ENCODE results near the gene PXDN.
"Not testable (repeated sequence)": the region's sequence is repeated elsewhere in the genome, so short reads cannot be mapped to it uniquely, and the experiment has no call there.

Gene PXDN

DNA sequence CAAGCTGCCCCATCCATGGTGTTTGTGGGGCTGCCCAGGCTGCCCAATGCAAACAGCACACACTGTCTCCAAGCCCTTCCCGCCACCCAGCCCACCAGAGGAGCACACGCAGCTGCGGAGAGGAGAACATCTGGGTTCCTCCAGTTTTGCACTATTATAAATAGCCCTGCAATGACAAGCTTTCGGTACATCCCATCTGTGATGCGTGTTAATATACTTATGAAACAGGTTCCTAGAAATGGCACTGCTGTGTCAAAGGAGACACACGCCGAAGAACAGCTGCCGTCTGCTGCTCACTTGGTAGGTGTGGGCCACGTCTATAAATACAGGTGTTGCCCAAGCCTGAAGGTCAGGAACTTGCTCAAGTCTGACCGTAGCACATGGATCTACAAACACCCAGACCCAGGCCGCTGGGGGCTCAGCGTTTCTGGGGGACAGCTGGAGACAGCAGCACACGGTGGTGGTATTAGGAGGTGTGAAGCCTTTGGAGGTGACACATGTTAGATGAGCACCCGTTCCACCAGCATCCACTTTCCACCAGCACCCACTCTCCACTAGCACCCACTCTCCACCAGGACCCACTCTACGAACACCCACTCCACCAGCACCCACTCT is 34.3 kb downstream of the PXDN start:
- no peak for DNase-seq (ENCODE audit: low read depth, low spot score)
- H3K27ac ChIP-seq (ENCODE audit: low read length) = no peak overlapping the region
- peaks cover 4% of the 10 kb centered on the region; the same call in 1 of the 2 replicates for H3K4me1 ChIP-seq (ENCODE audit: control insufficient read depth, insufficient read depth, low read length)
- no peak overlapping the region for H3K4me3 ChIP-seq (ENCODE audit: low read length)
- no CpG with 5 or more reads among the region's 15 CpGs for WGBS (ENCODE audit: insufficient coverage, insufficient read length)
- no peaks in the 10 kb centered on the region for H3K36me3 ChIP-seq (ENCODE audit: control insufficient read depth, insufficient read depth, low read length)
- no peaks in the 10 kb centered on the region for H3K9me3 ChIP-seq (ENCODE audit: control insufficient read depth, insufficient read depth, low read length)
- H3K27me3 ChIP-seq (ENCODE audit: control insufficient read depth, insufficient read depth, low read length) = no peaks in the 10 kb centered on the region

DNA sequence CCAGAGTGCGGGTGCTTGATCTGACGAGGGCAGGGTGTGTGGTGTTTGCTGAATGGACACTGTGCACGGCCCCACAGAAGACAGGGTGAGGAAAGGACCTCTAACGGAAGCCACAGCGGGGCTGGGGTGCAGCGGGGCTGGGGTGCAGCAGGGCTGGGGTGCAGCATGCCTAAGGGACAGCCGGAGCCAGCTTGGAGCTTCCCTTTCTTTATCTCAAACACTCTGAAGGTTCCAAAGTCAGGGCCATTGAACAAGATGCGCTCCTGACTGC is 35.0 kb downstream of the PXDN start:
- H3K4me1 ChIP-seq (ENCODE audit: control insufficient read depth, insufficient read depth, low read length) = peaks cover 3% of the 10 kb centered on the region; the same call in 1 of the 2 replicates
- no peaks in the 10 kb centered on the region for H3K9me3 ChIP-seq (ENCODE audit: control insufficient read depth, insufficient read depth, low read length)
- no CpG with 5 or more reads among the region's 8 CpGs for WGBS (ENCODE audit: insufficient coverage, insufficient read length)
- no peak for DNase-seq (ENCODE audit: low read depth, low spot score)
- no peak overlapping the region for H3K27ac ChIP-seq (ENCODE audit: low read length)
- H3K36me3 ChIP-seq (ENCODE audit: control insufficient read depth, insufficient read depth, low read length) = no peaks in the 10 kb centered on the region
- H3K4me3 ChIP-seq (ENCODE audit: low read length) = no peak overlapping the region
- H3K27me3 ChIP-seq (ENCODE audit: control insufficient read depth, insufficient read depth, low read length) = no peaks in the 10 kb centered on the region

DNA sequence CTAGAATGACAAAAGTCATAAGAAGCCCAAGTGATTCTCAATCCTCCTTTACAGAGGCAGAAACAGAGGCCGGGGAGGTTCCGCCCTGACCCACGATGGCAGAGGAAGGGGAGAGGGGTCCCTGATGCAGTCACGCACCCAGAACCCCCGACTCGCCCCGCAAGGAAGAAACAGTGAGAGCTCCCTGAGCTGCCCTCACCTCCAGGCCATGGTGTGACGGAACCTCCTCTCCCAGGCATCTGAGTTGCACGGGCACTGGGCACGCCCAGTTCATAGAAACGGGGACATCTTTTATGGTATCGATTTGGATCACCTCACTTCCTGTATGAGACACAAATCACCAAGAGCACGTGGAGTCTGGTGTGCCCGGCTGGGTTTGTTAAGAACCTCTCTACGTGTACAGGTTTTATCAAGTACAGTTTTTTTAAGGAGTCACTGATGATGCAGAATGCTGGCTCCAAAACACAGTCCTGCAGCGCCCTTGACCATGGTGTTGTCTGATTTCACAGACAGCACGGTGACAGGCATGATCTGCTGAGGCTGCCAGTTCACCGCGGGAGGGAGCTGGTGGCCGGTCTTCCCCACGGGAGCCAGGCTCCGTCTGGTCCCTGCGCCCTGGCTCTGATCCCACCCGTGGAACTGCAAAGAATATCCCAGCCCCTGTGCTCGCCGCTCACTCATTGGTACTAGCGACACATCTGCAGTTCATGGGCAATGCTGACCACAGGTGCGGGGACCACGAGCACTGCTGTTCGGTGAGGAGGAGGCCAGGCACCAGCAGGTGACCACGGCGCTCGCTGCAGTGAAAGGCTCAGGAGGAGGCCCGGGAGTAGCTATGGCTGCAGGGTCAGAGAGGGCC is 35.6 kb downstream of the PXDN start:
- Histone ChIP-seq H3K9me3 (ENCODE audit: control insufficient read depth, insufficient read depth, low read length) (no peaks in the 10 kb centered on the region), H3K36me3 (ENCODE audit: control insufficient read depth, insufficient read depth, low read length) (no peaks in the 10 kb centered on the region), H3K4me1 (ENCODE audit: control insufficient read depth, insufficient read depth, low read length) (peaks cover 2% of the 10 kb centered on the region; the same call in 1 of the 2 replicates), H3K27ac (ENCODE audit: low read length) (no peak overlapping the region), H3K4me3 (ENCODE audit: low read length) (no peak overlapping the region), H3K27me3 (ENCODE audit: control insufficient read depth, insufficient read depth, low read length) (no peaks in the 10 kb centered on the region)
- DNase-seq (ENCODE audit: low read depth, low spot score) = no peak
- no CpG with 5 or more reads among the region's 34 CpGs for WGBS (ENCODE audit: insufficient coverage, insufficient read length)

DNA sequence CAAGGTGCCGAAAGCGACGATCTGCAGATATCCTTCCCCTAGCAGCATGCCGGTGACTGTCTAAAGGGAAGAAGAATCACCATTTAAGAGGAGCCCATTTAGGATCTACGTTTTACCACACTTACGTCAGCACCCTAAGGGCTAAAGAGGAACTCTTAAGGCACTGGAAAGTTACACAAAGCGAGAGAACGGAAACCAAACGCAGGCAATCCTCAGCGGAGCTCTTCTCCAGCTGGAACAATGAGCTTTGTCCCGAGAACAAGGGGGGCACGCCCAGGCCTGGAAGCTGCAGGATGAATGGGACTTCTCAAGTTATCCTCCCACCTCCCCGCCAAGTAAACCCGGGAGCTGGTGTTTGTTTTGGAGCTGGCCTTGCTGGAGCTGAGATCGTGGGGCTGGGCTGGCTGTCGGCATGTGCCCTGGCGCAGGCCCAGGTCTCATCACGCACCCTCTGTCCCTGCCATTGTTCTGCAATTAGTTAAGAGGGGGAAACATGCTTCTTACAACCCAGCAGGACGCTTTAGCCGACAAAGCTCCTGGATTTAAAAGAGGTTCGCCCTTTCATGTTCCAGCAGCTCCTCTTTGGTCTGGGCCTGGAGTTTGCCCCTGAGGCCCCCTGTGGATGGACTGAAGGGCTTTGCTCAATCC is 36.4 kb downstream of the PXDN start:
- Histone ChIP-seq H3K27me3 (ENCODE audit: control insufficient read depth, insufficient read depth, low read length) (no peaks in the 10 kb centered on the region), H3K4me3 (ENCODE audit: low read length) (no peak overlapping the region), H3K4me1 (ENCODE audit: control insufficient read depth, insufficient read depth, low read length) (peaks cover 2% of the 10 kb centered on the region; the same call in 1 of the 2 replicates), H3K27ac (ENCODE audit: low read length) (no peak overlapping the region), H3K9me3 (ENCODE audit: control insufficient read depth, insufficient read depth, low read length) (no peaks in the 10 kb centered on the region), H3K36me3 (ENCODE audit: control insufficient read depth, insufficient read depth, low read length) (no peaks in the 10 kb centered on the region)
- WGBS (ENCODE audit: insufficient coverage, insufficient read length) = no CpG with 5 or more reads among the region's 21 CpGs
- peak; percentile 37 for DNase-seq (ENCODE audit: low read depth, low spot score)

DNA sequence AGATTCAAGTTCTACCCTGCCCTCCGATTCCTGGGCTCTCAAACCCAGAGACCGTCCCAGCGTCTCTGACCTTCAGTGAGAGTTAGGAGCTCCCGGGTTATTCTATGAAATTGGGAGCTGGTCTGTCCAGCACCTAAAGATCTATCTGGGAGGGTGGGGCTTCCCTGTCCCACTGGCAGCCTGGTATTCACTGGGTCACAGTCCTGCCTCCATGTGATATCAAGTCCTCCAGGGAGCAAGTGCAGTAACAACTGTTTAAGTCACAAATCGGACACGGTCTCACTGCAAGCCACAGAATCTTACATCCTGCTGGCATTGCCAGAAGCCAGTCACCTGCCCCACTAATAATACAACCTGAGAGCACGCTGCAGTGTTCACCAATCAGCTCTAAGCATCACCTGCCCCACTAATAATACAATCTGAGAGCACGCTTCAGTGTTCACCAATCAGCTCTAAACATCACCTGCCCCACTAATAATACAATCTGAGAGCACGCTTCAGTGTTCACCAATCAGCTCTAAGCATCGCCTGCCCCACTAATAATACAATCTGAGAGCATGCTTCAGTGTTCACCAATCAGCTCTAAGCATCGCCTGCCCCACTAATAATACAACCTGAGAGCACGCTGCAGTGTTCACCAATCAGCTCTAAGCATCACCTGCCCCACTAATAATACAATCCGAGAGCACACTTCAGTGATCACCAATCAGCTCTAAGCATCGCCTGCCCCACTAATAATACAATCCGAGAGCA is 38.0 kb downstream of the PXDN start:
- not testable (repeated sequence) for H3K27ac ChIP-seq (ENCODE audit: low read length); H3K4me3 ChIP-seq (ENCODE audit: low read length); H3K36me3 ChIP-seq (ENCODE audit: control insufficient read depth, insufficient read depth, low read length); H3K4me1 ChIP-seq (ENCODE audit: control insufficient read depth, insufficient read depth, low read length); H3K9me3 ChIP-seq (ENCODE audit: control insufficient read depth, insufficient read depth, low read length); DNase-seq (ENCODE audit: low read depth, low spot score); H3K27me3 ChIP-seq (ENCODE audit: control insufficient read depth, insufficient read depth, low read length)
- WGBS (ENCODE audit: insufficient coverage, insufficient read length) = no CpG with 5 or more reads among the region's 15 CpGs

DNA sequence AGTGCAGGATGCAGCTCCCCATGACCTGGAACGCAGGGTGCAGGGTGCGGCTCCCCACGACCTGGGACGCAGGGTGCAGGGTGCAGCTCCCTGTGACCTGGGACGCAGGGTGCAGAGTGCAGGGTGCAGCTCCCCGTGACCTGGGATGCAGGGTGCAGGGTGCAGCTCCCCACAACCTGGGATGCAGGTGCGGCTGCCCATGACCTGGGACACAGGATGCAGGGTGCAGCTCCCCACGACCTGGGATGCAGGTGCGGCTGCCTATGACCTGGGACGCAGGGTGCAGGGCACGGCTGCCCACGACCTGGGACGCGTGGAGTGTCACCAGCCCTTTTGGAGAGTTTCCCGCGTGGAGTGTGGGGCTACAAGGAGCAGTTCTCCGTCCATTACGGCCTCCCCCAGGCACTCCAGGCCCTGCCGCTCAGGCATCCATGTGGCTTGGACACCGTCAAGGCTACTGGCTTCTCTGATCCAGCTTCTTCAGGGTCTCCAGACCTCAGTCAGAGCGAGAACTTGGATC is 38.7 kb downstream of the PXDN start:
- no peak overlapping the region for H3K27ac ChIP-seq (ENCODE audit: low read length)
- H3K4me1 ChIP-seq (ENCODE audit: control insufficient read depth, insufficient read depth, low read length) = peaks cover 4% of the 10 kb centered on the region; the same call in 1 of the 2 replicates
- WGBS (ENCODE audit: insufficient coverage, insufficient read length) = no CpG with 5 or more reads among the region's 21 CpGs
- H3K4me3 ChIP-seq (ENCODE audit: low read length) = no peak overlapping the region
- H3K9me3 ChIP-seq (ENCODE audit: control insufficient read depth, insufficient read depth, low read length) = no peaks in the 10 kb centered on the region
- no peak for DNase-seq (ENCODE audit: low read depth, low spot score)
- no peaks in the 10 kb centered on the region for H3K27me3 ChIP-seq (ENCODE audit: control insufficient read depth, insufficient read depth, low read length)
- H3K36me3 ChIP-seq (ENCODE audit: control insufficient read depth, insufficient read depth, low read length) = no peaks in the 10 kb centered on the region

DNA sequence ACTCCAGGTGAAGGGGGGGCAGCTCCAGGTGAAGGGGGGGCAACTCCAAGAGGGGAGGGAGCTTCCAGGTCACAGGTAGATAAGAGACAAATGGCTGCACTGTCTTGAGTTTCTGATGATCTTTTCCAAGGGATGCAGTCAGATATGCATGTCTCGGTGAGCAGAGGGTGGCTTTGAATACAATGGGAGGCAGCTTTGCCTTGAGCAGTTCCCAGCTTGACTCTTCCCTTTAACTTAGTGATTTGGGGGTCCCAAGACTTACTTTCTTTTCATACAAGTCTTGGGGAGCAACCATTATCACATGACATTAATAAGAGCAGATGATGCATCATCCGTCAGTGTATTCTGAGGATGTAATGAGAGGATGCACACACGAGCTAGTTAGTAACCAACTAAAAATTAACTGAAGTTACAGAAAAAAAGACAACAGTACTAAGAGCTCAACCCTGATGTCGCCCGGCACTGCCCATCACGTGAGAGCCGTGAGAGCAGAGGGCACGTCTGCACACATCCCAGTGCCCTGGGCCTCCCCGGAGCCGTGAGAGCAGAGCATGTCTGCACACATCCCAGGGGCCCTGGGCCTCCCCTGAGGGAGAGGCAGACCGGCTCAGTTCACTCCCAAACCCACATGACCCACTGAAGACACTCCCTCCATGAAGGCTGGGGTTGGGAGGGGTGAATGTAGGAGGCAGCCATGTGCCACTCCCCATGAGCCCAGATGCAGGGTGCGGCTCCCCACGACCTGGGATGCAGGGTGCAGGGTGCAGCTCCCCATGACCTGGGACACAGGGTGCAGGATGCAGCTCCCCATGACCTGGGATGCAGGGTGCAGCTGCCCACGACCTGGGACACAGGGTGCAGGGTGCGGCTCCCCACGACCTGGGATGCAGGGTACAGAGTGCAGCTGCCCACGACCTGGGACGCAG is 39.4 kb downstream of the PXDN start:
- no CpG with 5 or more reads among the region's 18 CpGs for whole genome bisulfite sequencing (ENCODE audit: insufficient coverage, insufficient read length)
- H3K27ac ChIP-seq (ENCODE audit: low read length) = no peak overlapping the region
- H3K4me3 ChIP-seq (ENCODE audit: low read length) = no peak overlapping the region
- H3K36me3 ChIP-seq (ENCODE audit: control insufficient read depth, insufficient read depth, low read length) = no peaks in the 10 kb centered on the region
- H3K27me3 ChIP-seq (ENCODE audit: control insufficient read depth, insufficient read depth, low read length) = no peaks in the 10 kb centered on the region
- no peak for DNase-seq (ENCODE audit: low read depth, low spot score)
- no peaks in the 10 kb centered on the region for H3K9me3 ChIP-seq (ENCODE audit: control insufficient read depth, insufficient read depth, low read length)
- peaks cover 4% of the 10 kb centered on the region; the same call in 1 of the 2 replicates for H3K4me1 ChIP-seq (ENCODE audit: control insufficient read depth, insufficient read depth, low read length)

DNA sequence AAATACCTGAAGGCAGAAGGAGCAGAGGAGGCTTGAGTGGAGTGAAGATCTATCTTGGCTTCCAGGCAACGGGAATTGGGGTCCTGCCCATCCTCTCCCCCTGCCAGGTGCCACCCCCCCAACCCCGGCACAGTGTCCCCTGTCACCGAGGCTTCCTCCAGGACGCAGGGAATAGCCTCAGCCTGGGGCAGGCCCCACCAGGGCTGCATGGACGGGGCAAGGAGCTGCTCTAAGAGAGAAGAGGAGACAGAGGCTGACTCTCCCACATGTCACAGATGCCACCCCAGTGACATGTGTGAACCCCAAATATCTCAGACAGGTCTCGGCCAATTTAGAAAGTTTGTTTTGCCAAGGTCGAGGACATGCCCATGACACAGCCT is 42.1 kb downstream of the PXDN start:
- Histone ChIP-seq H3K36me3 (ENCODE audit: control insufficient read depth, insufficient read depth, low read length) (no peaks in the 10 kb centered on the region), H3K27ac (ENCODE audit: low read length) (no peak overlapping the region), H3K4me1 (ENCODE audit: control insufficient read depth, insufficient read depth, low read length) (0 out of 2 replicates have a peak, but pooled peaks cover 2% of the 10 kb centered on the region), H3K27me3 (ENCODE audit: control insufficient read depth, insufficient read depth, low read length) (no peaks in the 10 kb centered on the region), H3K4me3 (ENCODE audit: low read length) (no peak overlapping the region), H3K9me3 (ENCODE audit: control insufficient read depth, insufficient read depth, low read length) (no peaks in the 10 kb centered on the region)
- DNase-seq (ENCODE audit: low read depth, low spot score) = no peak
- no CpG with 5 or more reads among the region's 7 CpGs for WGBS (ENCODE audit: insufficient coverage, insufficient read length)

DNA sequence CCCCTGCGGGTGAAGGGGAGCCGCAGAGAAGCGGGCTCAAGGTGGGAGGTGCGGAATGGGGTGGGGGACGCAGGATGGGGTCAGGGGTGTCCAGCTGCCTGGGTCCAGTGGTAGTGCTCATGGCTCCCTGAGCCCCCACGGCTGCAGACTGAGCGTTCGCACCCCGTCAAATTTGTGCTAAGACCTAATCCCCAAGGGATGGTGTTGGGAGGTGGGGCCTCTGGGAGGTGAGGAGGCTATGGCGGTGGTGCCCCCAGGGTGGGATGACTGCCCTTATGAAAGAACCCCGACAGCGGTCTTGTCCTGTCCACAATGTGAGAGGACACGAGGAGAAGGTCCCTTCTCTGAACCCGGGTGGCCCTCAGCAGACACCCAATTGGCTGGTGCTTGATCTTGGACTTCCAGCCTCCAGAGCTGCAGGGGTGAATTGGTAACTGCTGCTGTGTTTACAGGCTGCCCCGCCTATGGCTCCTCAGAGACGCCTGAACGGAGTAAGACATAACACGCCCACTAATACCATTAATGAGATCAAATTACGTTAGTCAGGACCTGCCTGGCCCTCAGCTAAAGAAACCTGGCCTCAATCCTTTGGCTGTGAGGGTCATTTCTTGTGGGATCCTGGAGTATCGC is 42.6 kb downstream of the PXDN start:
- DNase-seq (ENCODE audit: low read depth, low spot score) = no peak
- no peak overlapping the region for H3K4me3 ChIP-seq (ENCODE audit: low read length)
- H3K36me3 ChIP-seq (ENCODE audit: control insufficient read depth, insufficient read depth, low read length) = no peaks in the 10 kb centered on the region
- WGBS (ENCODE audit: insufficient coverage, insufficient read length) = no CpG with 5 or more reads among the region's 20 CpGs
- H3K27ac ChIP-seq (ENCODE audit: low read length) = no peak overlapping the region
- 0 out of 2 replicates have a peak, but pooled peaks cover 2% of the 10 kb centered on the region for H3K4me1 ChIP-seq (ENCODE audit: control insufficient read depth, insufficient read depth, low read length)
- H3K27me3 ChIP-seq (ENCODE audit: control insufficient read depth, insufficient read depth, low read length) = no peaks in the 10 kb centered on the region
- H3K9me3 ChIP-seq (ENCODE audit: control insufficient read depth, insufficient read depth, low read length) = no peaks in the 10 kb centered on the region
